GM12878 (cell line): Measurements from ENCODE around the gene DBNDD2. TPM values are rescaled to one million over a fixed set of nuclear protein-coding genes. Genes with fewer than 3 reads are reported as not detected.

Source experiments
- BMI1 ChIP-seq: fragments of 450-650 bp; IDR thresholded peaks from 2 replicates; pipeline ENCODE4 v1.6.1; 2016; ENCODE audit warnings: mild to moderate bottlenecking, moderate library complexity, borderline replicate concordance
- BRCA1 ChIP-seq: IDR thresholded peaks from 2 replicates; pipeline ENCODE4 v1.6.1; 2011; ENCODE audit warnings: low read depth, low read length, improper control_type of control experiment
- CHD2 ChIP-seq: IDR thresholded peaks from 2 replicates; pipeline ENCODE4 v1.6.1; 2011; ENCODE audit warnings: low read depth, low read length, improper control_type of control experiment, borderline replicate concordance
- EGR1 ChIP-seq, 2 experiments: IDR thresholded peaks; 1 replicate in 1 of 2; 2 replicates in 1 of 2; pipeline ENCODE4 v1.6.1; 2011 to 2012; ENCODE audit warnings: low read depth in 2 of 2, low read length in 2 of 2, borderline replicate concordance in 1 of 2, mild to moderate bottlenecking in 1 of 2, moderate library complexity in 1 of 2
- FOS ChIP-seq: IDR thresholded peaks from 3 replicates; pipeline ENCODE4 v1.6.1; 2011; ENCODE audit warnings: borderline replicate concordance; ENCODE audit not compliant: insufficient read length; ENCODE audit errors: extremely low read depth
- IKZF1 ChIP-seq: fragments of 450-650 bp; conservative IDR thresholded peaks from 2 replicates; pipeline ENCODE4 v1.6.1; 2017; ENCODE audit warnings: antibody characterized with exemption, mild to moderate bottlenecking
- JUND ChIP-seq: IDR thresholded peaks from 2 replicates; pipeline ENCODE4 v1.6.1; 2012; ENCODE audit warnings: low read depth, mild to moderate bottlenecking, low read length, improper control_type of control experiment, moderate library complexity
- MTA2 ChIP-seq: fragments of 450-650 bp; IDR thresholded peaks from 2 replicates; pipeline ENCODE4 v1.6.1; 2016; ENCODE audit warnings: low read depth, mild to moderate bottlenecking, moderate library complexity
- NKRF ChIP-seq: fragments of 450-650 bp; conservative IDR thresholded peaks from 2 replicates; pipeline ENCODE4 v1.6.1; 2017; ENCODE audit warnings: mild to moderate bottlenecking, moderate library complexity
- NRF1 ChIP-seq: conservative IDR thresholded peaks from 2 replicates; pipeline ENCODE4 v1.6.1; 2011; ENCODE audit warnings: mild to moderate bottlenecking, low read depth, low read length, improper control_type of control experiment
- PAX8 ChIP-seq: fragments of 450-650 bp; IDR thresholded peaks from 2 replicates; pipeline ENCODE4 v1.6.1; 2017; ENCODE audit warnings: mild to moderate bottlenecking, moderate library complexity
- PRDM15 ChIP-seq: fragments of 450-650 bp; formaldehyde crosslinking; IDR thresholded peaks from 2 replicates; pipeline ENCODE4 v1.4.0; 2020; ENCODE audit warnings: mild to moderate bottlenecking, moderate library complexity
- SMAD1 ChIP-seq: fragments of 450-650 bp; IDR thresholded peaks from 2 replicates; pipeline ENCODE4 v1.6.1; 2018; ENCODE audit warnings: mild to moderate bottlenecking, low read depth; ENCODE audit not compliant: partially characterized antibody
- STAT1 ChIP-seq: fragments of 450-650 bp; conservative IDR thresholded peaks from 2 replicates; pipeline ENCODE4 v1.6.1; 2014; ENCODE audit warnings: antibody characterized with exemption, mild to moderate bottlenecking
- WRNIP1 ChIP-seq: IDR thresholded peaks from 2 replicates; pipeline ENCODE4 v1.6.1; 2011; ENCODE audit warnings: low read depth, low read length, improper control_type of control experiment, borderline replicate concordance
- ZBED1 ChIP-seq: IDR thresholded peaks from 2 replicates; pipeline ENCODE4 v1.6.1; 2016; ENCODE audit warnings: borderline replicate concordance
- polyA plus RNA-seq, 11 experiments: library from polyadenylated mRNA; depleted of rRNA in 4 of 11; unstranded in 6 of 11; stranded (reverse) in 5 of 11; fragments of >200 nt; fragmentation: Nextera tagmentation in 4 of 11; fragmentation: Illumina TruSeq in 1 of 11; extraction: Ambion mirVana in 4 of 11; extraction: Trizol in 1 of 11; gene quantifications; 1 replicate in 1 of 11; 2 replicates in 10 of 11; pipeline versions ENCODE4 v1.2.1 to v1.2.3, GENCODE V29; 2011 to 2016; ENCODE audit warnings: inconsistent platforms in 2 of 11, missing spikeins in 2 of 11, low read depth in 1 of 11
- total RNA-seq, 4 experiments: library from RNA; depleted of rRNA in 3 of 4; stranded (reverse); fragments of >200 nt in 3 of 4; fragmentation: Illumina TruSeq in 1 of 4; extraction: Trizol in 1 of 4; gene quantifications; 2 replicates each; pipeline versions ENCODE4 v1.2.1 to v1.2.3, GENCODE V29; 2013 to 2021
- TF ChIP-seq, protein P1 (sequence below): fragments of 450-650 bp; formaldehyde crosslinking; IDR thresholded peaks from 2 replicates; pipeline ENCODE4 v1.4.0; 2022; ENCODE audit warnings: mild to moderate bottlenecking, moderate library complexity
- TF ChIP-seq, protein P2 (sequence below): fragments of 450-650 bp; IDR thresholded peaks from 2 replicates; pipeline ENCODE4 v1.6.1; 2018; ENCODE audit warnings: borderline replicate concordance, mild to moderate bottlenecking; ENCODE audit not compliant: partially characterized antibody

The DBNDD2 gene
- total and polyA plus RNA-seq, 10 of the 15 experiments (the other 5 are each of a cell fraction or from before 2014, with no cell fraction given) = 0.17 to 5.7 (median 0.49) TPM; not detected in 1

GRCh38 chr20:45373353-45374100, 34.6 kb upstream of the DBNDD2 start (continued):
- TF ChIP-seq PRDM15 (CRISPR knock-in tag) = no peak
- TF ChIP-seq IKZF1 = 0 out of 2 replicates have a peak, but pooled peaks have one; percentile 28
- TF ChIP-seq SMAD1 = peak; percentile 84
- TF ChIP-seq CHD2 = peak; percentile 45; the same call in 1 of the 2 replicates
- no peak for TF ChIP-seq WRNIP1
- no peak for TF ChIP-seq EGR1 (IDR thresholded peaks at IDR 0.05; ENCODE audit: borderline replicate concordance in 1 of 2, low read depth in 2 of 2, low read length in 2 of 2)
- TF ChIP-seq, protein P1, sequence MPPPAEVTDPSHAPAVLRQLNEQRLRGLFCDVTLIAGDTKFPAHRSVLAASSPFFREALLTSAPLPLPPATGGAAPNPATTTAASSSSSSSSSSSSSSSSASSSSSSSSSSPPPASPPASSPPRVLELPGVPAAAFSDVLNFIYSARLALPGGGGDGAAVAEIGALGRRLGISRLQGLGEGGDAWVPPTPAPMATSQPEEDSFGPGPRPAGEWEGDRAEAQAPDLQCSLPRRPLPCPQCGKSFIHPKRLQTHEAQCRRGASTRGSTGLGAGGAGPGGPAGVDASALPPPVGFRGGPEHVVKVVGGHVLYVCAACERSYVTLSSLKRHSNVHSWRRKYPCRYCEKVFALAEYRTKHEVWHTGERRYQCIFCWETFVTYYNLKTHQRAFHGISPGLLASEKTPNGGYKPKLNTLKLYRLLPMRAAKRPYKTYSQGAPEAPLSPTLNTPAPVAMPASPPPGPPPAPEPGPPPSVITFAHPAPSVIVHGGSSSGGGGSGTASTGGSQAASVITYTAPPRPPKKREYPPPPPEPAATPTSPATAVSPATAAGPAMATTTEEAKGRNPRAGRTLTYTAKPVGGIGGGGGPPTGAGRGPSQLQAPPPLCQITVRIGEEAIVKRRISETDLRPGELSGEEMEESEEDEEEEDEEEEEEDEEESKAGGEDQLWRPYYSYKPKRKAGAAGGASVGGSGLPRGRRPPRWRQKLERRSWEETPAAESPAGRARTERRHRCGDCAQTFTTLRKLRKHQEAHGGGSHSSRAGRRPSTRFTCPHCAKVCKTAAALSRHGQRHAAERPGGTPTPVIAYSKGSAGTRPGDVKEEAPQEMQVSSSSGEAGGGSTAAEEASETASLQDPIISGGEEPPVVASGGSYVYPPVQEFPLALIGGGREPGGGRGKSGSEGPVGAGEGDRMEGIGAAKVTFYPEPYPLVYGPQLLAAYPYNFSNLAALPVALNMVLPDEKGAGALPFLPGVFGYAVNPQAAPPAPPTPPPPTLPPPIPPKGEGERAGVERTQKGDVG = no peak
- no peak for TF ChIP-seq FOS
- TF ChIP-seq PAX8 = no peak
- no peak for TF ChIP-seq NKRF
- no peak for TF ChIP-seq NRF1
- TF ChIP-seq MTA2 = peak; percentile 23; the same call in 1 of the 2 replicates
- TF ChIP-seq, protein P2, sequence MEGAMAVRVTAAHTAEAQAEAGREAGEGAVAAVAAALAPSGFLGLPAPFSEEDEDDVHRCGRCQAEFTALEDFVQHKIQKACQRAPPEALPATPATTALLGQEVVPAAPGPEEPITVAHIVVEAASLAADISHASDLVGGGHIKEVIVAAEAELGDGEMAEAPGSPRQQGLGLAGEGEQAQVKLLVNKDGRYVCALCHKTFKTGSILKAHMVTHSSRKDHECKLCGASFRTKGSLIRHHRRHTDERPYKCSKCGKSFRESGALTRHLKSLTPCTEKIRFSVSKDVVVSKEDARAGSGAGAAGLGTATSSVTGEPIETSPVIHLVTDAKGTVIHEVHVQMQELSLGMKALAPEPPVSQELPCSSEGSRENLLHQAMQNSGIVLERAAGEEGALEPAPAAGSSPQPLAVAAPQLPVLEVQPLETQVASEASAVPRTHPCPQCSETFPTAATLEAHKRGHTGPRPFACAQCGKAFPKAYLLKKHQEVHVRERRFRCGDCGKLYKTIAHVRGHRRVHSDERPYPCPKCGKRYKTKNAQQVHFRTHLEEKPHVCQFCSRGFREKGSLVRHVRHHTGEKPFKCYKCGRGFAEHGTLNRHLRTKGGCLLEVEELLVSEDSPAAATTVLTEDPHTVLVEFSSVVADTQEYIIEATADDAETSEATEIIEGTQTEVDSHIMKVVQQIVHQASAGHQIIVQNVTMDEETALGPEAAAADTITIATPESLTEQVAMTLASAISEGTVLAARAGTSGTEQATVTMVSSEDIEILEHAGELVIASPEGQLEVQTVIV = no peak
- TF ChIP-seq BMI1 = no peak
- TF ChIP-seq BRCA1 = no peak
- TF ChIP-seq JUND = no peak
- TF ChIP-seq STAT1 = no peak
- peak; percentile 58; the same call in 1 of the 2 replicates for TF ChIP-seq ZBED1
